Measurements from ENCODE around the gene MEAF6.

MEAF6 gene

DNA sequence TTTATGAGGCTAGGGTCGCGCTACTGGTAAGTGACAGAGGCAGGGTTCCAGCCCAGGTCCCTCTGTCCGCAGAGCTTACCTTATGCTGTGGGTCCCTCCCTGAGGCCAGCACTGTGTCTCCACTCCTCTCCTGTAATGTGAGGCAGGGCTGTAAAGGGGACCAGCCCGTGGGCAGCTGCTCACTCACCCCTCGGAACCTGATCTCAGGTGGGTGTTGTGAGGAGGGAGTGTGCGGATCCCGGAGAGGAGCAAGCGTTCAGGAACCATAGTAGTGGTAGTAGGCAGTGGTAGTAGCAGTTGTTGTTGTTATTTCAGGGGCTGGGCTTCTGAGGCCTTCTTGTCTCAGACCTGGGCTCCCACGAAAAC, 38.5 kb downstream of the MEAF6 start:
- peak overlapping the region; percentile 79; the same call in 1 of the 2 replicates for H3K9ac ChIP-seq
- H2AFZ ChIP-seq (ENCODE audit: low read depth): no peak overlapping the region
- H4K20me1 ChIP-seq (ENCODE audit: insufficient read depth): 0 out of 2 replicates have a peak, but pooled peaks cover 3% of the 10 kb centered on the region
- H3K4me2 ChIP-seq: peak overlapping the region; percentile 99
- H3K27me3 ChIP-seq (ENCODE audit: insufficient read depth, low read depth): no peaks in the 10 kb centered on the region
- peaks cover 59% of the 10 kb centered on the region for H3K79me2 ChIP-seq (ENCODE audit: insufficient read depth, low read depth)
- H3K4me3 ChIP-seq (IDR thresholded peaks at IDR 0.05; ENCODE audit: insufficient read depth, low read depth, low read length): no peak overlapping the region
- TF ChIP-seq, protein P1, sequence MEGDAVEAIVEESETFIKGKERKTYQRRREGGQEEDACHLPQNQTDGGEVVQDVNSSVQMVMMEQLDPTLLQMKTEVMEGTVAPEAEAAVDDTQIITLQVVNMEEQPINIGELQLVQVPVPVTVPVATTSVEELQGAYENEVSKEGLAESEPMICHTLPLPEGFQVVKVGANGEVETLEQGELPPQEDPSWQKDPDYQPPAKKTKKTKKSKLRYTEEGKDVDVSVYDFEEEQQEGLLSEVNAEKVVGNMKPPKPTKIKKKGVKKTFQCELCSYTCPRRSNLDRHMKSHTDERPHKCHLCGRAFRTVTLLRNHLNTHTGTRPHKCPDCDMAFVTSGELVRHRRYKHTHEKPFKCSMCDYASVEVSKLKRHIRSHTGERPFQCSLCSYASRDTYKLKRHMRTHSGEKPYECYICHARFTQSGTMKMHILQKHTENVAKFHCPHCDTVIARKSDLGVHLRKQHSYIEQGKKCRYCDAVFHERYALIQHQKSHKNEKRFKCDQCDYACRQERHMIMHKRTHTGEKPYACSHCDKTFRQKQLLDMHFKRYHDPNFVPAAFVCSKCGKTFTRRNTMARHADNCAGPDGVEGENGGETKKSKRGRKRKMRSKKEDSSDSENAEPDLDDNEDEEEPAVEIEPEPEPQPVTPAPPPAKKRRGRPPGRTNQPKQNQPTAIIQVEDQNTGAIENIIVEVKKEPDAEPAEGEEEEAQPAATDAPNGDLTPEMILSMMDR (conservative IDR thresholded peaks at IDR 0.05; ENCODE audit: low read depth, low read length): no peak
- H3K4me1 ChIP-seq (ENCODE audit: low read depth, poor library complexity, severe bottlenecking): peaks cover 42% of the 10 kb centered on the region
- H3K36me3 ChIP-seq (ENCODE audit: insufficient read depth): peaks cover 1% of the 10 kb centered on the region; the same call in 1 of the 2 replicates
- H3K27ac ChIP-seq: peak overlapping the region; percentile 63; the same call in 1 of the 2 replicates

DNA sequence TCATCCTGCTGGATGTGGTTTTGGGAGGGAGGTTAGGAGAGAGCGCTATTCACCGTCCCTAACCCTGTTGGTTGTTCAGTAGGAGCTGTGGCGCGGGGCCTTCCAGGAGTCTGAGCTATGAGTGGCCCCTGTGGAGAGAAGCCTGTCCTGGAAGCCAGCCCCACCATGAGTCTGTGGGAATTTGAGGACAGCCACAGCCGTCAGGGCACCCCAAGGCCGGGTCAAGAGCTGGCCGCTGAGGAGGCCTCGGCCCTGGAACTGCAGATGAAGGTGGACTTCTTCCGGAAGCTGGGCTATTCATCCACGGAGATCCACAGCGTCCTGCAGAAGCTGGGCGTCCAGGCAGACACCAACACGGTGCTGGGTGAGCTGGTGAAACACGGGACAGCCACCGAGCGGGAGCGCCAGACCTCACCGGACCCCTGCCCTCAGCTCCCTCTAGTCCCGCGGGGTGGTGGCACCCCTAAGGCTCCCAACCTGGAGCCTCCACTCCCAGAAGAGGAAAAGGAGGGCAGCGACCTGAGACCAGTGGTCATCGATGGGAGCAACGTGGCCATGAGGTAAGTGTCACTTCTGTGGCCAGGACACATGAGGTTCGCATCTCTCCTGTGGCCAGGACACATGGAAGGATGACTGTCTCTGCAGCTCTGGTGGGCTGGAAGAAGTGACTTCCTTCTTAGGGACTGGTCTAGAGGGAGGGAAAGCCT, 39.0 kb downstream of the MEAF6 start:
- Histone ChIP-seq H3K79me2 (ENCODE audit: insufficient read depth, low read depth) (peaks cover 59% of the 10 kb centered on the region), H3K4me2 (peak overlapping the region; percentile 99), H3K4me1 (ENCODE audit: low read depth, poor library complexity, severe bottlenecking) (peaks cover 43% of the 10 kb centered on the region), H2AFZ (ENCODE audit: low read depth) (peak overlapping the region; percentile 17; the same call in 1 of the 2 replicates), H3K9ac (peak overlapping the region; percentile 79), H3K36me3 (ENCODE audit: insufficient read depth) (no peaks in the 10 kb centered on the region; the same call in 1 of the 2 replicates), H3K4me3 (IDR thresholded peaks at IDR 0.05; ENCODE audit: insufficient read depth, low read depth, low read length) (no peak overlapping the region), H3K27ac (peak overlapping the region; percentile 63), H4K20me1 (ENCODE audit: insufficient read depth) (0 out of 2 replicates have a peak, but pooled peaks cover 3% of the 10 kb centered on the region), H3K27me3 (ENCODE audit: insufficient read depth, low read depth) (no peaks in the 10 kb centered on the region)
- TF ChIP-seq, protein P1 (conservative IDR thresholded peaks at IDR 0.05; ENCODE audit: low read depth, low read length): no peak

- Histone ChIP-seq H3K79me2 (ENCODE audit: insufficient read depth, low read depth) (peaks cover 54% of the 10 kb centered on the region), H3K4me2 (peak overlapping the region; percentile 99), H3K27ac (peak overlapping the region; percentile 63), H2AFZ (ENCODE audit: low read depth) (peak overlapping the region; percentile 17; the same call in 1 of the 2 replicates), H3K36me3 (ENCODE audit: insufficient read depth) (no peaks in the 10 kb centered on the region; the same call in 1 of the 2 replicates), H3K4me3 (IDR thresholded peaks at IDR 0.05; ENCODE audit: insufficient read depth, low read depth, low read length) (no peak overlapping the region), H3K9ac (peak overlapping the region; percentile 79), H4K20me1 (ENCODE audit: insufficient read depth) (0 out of 2 replicates have a peak, but pooled peaks cover 3% of the 10 kb centered on the region), H3K4me1 (ENCODE audit: low read depth, poor library complexity, severe bottlenecking) (peaks cover 43% of the 10 kb centered on the region), H3K27me3 (ENCODE audit: insufficient read depth, low read depth) (no peaks in the 10 kb centered on the region)
- TF ChIP-seq, protein P1 (conservative IDR thresholded peaks at IDR 0.05; ENCODE audit: low read depth, low read length): no peak
Measured at GRCh38 chr1:37474697-37475379, 39.7 kb downstream of the MEAF6 start.

DNA sequence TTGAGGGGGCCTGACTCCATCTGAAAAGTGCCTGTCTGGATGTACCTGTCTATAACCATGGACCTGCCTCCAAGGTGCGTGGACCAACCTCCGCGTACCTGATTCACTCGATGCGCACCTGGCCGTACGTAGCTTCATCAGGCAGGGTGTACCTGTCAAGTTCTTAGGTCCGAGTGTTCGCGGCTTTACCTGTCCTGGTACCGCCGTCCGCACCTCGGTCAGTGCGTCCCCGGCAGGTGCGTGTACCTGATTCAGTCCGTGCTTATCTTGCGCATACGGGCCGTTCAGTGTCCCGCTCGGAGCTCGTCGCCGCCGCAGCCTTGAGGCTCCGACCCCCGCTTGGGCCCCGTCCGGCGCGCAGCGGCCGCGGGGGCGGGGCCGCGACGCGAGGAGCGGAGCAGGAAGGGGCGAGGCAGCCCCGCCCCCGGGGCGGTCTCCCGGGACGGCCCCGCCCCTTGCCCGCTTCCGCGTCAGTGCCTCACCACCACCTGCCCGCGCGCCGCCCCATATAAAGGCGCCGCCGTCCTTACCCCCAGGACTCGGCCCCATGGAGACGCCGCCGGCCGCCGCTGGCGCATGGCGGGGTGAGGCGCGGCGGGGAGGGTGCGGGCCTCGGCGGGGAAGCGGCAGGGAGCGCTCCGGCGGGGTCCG, 40.4 kb downstream of the MEAF6 start, which contains the start of gene ZC3H12A:
Gene ZC3H12A, plus strand, starts transcription at position 535 of the 651 bp plus-strand sequence. CDS start 917 bp downstream, outside the sequence.
- Histone ChIP-seq H3K4me1 (ENCODE audit: low read depth, poor library complexity, severe bottlenecking) (peaks cover 43% of the 10 kb centered on the region), H3K4me3 (IDR thresholded peaks at IDR 0.05; ENCODE audit: insufficient read depth, low read depth, low read length) (no peak within 1 kb of the TSS), H3K27me3 (ENCODE audit: insufficient read depth, low read depth) (no peaks in the 10 kb centered on the region), H3K27ac (peak within 1 kb of the TSS; percentile 63), H3K4me2 (peak within 1 kb of the TSS; percentile 99), H3K36me3 (ENCODE audit: insufficient read depth) (no peaks in the 10 kb centered on the region; the same call in 1 of the 2 replicates), H2AFZ (ENCODE audit: low read depth) (peak within 1 kb of the TSS; percentile 82), H3K79me2 (ENCODE audit: insufficient read depth, low read depth) (peaks cover 48% of the 10 kb centered on the region), H4K20me1 (ENCODE audit: insufficient read depth) (0 out of 2 replicates have a peak, but pooled peaks cover 3% of the 10 kb centered on the region), H3K9ac (peak within 1 kb of the TSS; percentile 79)
- TF ChIP-seq, protein P1 (conservative IDR thresholded peaks at IDR 0.05; ENCODE audit: low read depth, low read length): no peak
